ENCODE measurements around the gene MYO16.

MYO16 gene

DNA sequence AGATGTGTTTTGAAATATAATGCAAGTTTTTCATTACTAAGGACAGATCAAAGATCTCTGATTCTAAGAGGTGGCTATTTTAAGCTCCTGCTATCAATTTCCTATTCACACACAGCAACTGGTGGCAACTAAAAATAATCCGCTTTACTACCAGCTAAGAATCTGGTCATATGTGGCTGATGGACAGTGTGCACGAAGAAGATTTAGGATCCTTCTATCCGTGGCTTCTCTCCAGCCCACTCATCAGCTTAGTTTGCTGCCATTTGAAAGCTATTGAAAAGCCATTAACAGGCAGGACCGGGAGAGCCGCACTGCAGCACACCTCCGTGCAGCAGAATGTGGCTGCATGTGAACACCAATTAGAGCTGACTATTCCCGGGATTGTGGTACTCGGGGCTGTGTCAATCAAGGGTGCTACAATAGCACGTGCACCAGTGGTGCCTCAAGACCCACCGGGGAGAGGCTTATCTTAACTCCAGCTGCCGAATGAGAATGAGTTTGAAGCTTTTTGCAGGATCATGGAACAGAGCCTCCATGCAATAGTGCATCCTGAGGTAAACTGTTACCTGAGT is at the start of gene MYO16:
Gene MYO16 (plus strand): TSS at position 431 of the 572 bp plus-strand sequence. CDS start 234 bp downstream, outside the sequence.
- no peak for DNase-seq

DNA sequence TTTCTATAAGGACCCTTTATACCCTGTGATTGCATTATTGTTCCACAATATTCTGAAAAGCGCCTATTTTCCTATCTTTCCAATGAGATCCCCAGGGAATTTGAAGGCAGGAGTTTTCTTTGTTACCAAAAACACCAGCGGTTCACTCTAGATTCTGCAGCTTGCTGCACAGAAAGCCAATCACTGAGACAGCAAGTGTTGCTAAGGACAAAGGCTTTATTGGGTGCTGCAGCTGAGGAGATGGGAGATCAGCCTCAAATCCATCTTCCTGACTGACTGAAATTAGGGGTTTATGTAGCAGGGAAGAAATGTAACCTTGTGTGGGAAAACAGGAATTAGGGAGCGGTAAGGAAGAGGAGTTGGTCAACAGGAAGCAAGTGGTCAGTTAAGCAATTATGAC is 42.6 kb upstream of the MYO16 start:
- DNase-seq: no peak

GRCh38 chr13:108588516-108588915 is 40.9 kb upstream of the MYO16 start:
- no peak for DNase-seq

GRCh38 chr13:108594153-108594552 is 35.3 kb upstream of the MYO16 start:
- DNase-seq: no peak

GRCh38 chr13:108595436-108596274 is 33.8 kb upstream of the MYO16 start:
- no peak for DNase-seq

GRCh38 chr13:108597943-108598342 is 31.5 kb upstream of the MYO16 start:
- DNase-seq: no peak

DNA sequence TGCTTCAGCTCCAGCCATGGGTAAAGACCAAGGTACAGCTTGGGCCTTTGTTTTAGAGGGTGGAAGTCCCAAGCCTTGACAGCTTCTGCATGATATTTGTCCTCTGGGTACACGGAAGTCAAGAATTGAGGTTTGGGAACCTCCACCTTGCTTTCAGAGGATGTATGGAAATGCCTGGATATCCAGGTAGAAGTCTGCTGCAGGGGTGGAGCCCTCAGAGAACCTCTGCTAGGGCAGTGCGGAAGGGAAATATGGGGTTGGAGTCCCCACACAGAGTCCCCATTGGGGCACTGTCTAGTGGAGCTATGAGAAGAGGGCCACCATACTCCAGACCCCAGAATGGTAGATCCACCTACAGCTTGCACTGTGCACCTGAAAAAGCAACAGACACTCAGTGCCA is 23.0 kb upstream of the MYO16 start:
- DNase-seq: no peak

- DNase-seq: no peak
Measured at GRCh38 chr13:108609353-108609752, 20.1 kb upstream of the MYO16 start.

DNA sequence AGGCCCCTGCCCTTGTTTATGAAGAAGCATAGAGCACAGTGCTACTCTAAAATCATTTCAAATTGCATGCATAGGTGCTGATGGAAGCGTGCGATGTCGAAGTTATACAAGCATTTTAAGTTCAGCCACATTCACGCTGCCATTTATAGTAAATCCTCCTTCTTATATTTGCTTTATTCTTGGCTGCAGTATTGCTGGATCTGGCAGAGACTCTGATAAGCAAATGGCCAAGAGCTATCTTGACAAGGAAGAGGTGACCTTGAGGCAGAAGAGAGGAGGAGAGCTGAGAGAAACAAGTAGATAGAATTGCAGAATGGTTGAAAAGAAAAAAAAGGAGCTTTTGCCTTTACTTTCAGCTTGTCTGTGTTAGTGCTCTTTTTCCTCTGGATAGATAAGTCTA is 18.9 kb upstream of the MYO16 start:
- no peak for DNase-seq

DNA sequence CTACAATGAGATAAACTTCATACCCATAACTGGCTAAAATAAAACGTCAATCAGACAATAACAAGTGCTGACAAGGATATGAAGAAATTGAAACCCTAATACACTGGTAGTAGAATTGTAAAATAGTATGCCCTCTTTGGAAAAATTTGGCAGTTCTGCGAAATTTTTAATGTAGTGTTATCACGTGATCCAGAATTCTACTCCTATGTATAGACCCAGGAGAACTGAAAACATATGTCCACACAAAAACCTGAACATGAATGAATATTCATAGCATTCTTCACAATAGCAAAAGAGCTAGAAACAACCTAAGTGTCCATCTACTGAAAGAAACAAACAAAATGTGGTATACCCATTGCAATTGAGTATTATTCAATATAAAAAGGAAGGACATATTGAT is 14.2 kb upstream of the MYO16 start:
- no peak for DNase-seq

DNA sequence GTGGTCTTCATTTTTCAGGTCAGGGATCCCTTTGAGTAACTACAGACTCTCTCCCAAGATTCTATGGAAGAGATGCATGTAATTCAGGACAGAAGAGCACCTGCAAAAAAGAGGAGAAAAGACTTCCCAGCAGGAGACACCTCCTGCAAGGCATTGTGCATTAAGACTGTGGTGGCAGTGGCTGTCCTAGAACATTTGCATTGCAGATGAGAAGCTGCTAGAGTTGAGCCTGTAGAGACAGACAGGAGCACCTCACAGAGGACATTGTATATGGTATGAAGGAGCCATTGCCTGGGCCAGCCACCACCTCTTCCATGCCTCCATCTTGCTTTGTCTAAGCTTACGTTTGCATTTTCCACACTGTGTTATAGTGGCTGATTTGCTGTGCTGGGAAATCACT is 11.2 kb upstream of the MYO16 start:
- no peak for DNase-seq

DNA sequence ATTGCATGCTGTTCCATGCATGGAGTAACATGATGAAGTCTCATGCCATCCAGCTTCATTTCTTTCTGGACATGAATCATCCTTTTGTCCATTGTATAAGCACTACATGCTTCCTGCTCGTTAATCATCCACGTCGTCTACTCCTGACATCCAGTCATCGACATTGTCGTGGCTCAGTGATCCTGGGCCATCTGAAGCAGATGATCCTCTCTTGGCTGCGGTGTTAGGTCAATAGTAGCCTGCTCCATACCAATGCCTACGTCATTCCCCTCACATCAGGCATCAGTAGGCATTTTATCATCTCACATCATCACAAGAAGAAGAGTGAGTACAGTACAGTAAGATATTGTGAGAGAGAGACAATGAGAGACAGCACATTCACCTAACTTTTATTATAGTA is 7.9 kb upstream of the MYO16 start:
- DNase-seq: no peak

DNA sequence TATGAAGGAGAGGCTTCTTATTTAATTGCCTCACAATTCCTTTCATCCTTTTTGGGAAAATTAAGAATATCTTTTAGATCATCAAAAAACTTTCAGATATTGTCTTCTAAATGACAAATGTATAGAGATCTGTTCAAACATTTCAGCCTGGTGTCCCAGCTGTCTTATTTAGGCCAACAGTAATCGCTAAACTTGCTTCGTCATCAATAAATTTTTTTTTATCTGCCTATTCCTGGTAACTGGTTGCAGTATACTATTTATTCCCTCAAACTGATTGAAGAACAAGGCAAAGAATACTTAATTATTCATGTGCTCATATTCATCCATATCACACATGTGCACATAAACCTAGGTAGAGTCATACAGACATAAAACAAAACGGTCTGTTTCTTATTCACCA is 5.3 kb upstream of the MYO16 start:
- no peak for DNase-seq

- DNase-seq: no peak
Measured at GRCh38 chr13:108624979-108625378, 4.4 kb upstream of the MYO16 start.

GRCh38 chr13:108629988-108630387 is 577 bp downstream of the MYO16 start:
- DNase-seq: no peak

- no peak for DNase-seq
Measured at GRCh38 chr13:108632649-108633167, 3.3 kb downstream of the MYO16 start.

DNA sequence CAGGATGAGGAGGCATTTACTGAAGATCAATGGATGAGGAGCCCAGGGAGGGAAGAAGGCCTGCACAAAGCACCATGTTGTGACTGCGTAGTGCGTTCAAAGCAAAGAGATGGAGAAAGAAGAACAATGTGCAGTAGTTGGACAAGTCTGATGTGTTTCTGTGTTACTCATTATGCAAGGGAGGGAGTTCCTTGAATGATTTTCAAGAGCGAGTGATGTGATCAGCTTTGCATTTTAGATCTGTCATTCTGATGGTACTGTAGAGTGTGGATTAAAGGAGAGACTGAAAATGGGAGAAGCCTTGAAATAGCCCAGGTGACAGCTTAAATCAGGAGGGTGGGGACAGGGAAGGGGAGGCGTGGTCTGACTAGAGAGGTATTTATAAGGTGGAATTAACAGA is 9.5 kb downstream of the MYO16 start:
- no peak for DNase-seq

DNA sequence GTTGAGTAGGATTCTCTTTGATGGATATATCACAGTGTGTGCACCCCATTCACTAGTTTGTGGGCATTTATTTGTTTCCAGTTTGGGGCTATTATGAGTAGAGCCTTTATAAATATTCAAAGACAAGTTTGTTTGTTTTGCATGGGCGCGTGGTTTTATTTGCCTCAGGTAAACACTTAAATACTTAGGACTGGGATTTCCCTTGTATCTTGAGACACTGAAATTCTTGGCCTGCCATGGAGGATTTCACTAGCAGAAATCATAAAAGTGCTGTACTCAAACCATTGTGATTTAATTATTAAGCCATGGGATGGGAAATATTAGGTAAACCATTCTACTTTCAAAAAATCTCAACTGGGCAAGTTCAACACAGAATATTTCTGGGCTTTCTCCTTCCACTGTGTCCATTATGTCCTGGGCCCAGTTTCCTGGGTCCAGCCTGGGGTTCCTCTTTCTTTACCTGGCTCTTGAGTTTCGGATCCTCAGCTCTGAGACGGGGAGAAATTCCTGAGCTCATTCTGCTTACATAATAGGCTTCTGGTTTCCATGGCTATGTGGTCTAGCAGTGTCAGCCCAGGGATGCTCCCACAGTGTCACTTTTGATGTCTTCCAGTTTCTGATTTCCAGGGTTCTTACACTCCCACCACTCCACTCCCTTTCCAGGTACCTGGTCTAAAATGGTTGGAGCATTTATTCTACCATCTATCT is 14.4 kb downstream of the MYO16 start:
- no peak for DNase-seq

GRCh38 chr13:108645376-108645775 is 16.0 kb downstream of the MYO16 start:
- DNase-seq: no peak

DNA sequence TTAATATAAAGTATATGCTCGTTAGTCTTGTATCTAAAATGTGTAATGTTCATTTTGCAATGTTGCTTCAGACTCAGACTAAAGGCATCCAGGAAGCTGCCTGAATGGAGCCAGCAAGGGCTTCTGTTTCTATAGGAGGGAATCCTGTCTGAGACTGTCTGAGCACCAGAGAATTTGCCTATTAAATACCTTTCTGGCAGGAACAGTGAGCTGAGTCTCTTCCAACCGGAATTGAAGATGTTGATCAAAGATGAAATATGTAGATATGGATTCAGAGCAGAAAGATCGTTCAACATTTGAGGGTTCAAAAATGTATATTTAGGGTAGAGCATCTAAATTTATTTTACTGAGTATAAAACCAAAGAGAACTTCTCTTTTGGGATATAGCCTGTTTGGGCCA is 20.9 kb downstream of the MYO16 start:
- no peak for DNase-seq

- no peak for DNase-seq
Measured at GRCh38 chr13:108656742-108657141, 27.3 kb downstream of the MYO16 start.

- DNase-seq: no peak
Measured at GRCh38 chr13:108657519-108657918, 28.1 kb downstream of the MYO16 start.

DNA sequence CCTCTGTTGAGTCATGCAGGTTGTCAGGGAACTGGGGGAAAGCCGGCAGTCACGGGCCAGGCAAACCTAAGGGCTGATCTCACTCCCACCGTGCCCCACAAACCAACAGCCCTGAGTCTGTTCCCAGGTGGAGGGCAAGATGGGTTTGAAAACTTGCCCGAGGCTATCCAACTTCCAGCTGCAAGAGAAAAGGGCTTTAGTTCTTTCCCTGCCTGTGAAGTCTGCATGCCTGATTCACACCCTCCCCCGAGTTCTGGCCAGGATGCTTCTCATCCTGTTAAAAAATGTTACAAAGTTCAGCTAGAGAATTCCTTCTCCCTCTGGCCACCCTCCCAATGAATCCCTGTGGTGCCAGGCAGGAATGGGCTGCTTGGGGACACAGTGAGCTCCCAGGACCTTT is 33.1 kb downstream of the MYO16 start:
- DNase-seq: peak; percentile 89

- no peak for DNase-seq
Measured at GRCh38 chr13:108663710-108664109, 34.3 kb downstream of the MYO16 start.

Measured in islet precursor cell (in vitro differentiated cells).